ENCODE results near the gene LCLAT1.

- TF ChIP-seq, protein P1, sequence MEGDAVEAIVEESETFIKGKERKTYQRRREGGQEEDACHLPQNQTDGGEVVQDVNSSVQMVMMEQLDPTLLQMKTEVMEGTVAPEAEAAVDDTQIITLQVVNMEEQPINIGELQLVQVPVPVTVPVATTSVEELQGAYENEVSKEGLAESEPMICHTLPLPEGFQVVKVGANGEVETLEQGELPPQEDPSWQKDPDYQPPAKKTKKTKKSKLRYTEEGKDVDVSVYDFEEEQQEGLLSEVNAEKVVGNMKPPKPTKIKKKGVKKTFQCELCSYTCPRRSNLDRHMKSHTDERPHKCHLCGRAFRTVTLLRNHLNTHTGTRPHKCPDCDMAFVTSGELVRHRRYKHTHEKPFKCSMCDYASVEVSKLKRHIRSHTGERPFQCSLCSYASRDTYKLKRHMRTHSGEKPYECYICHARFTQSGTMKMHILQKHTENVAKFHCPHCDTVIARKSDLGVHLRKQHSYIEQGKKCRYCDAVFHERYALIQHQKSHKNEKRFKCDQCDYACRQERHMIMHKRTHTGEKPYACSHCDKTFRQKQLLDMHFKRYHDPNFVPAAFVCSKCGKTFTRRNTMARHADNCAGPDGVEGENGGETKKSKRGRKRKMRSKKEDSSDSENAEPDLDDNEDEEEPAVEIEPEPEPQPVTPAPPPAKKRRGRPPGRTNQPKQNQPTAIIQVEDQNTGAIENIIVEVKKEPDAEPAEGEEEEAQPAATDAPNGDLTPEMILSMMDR (IDR thresholded peaks at IDR 0.05): no peak
- TF ChIP-seq POLR2A (IDR thresholded peaks at IDR 0.05): no peak
Measured at GRCh38 chr2:30661173-30662107, 214.4 kb downstream of the LCLAT1 start.

All from uterus (tissue), 2 donors.